ENCODE measurements around the gene EIF4E. TPM values are rescaled to one million over a fixed set of nuclear protein-coding genes. Genes with fewer than 3 reads are reported as not detected.
"Not testable (repeated sequence)": the region's sequence is repeated elsewhere in the genome, so short reads cannot be mapped to it uniquely, and the experiment has no call there.

The EIF4E gene
- total and polyA plus RNA-seq, 9 donors: 52.1 to 73.9 (median 61.9) TPM

DNA sequence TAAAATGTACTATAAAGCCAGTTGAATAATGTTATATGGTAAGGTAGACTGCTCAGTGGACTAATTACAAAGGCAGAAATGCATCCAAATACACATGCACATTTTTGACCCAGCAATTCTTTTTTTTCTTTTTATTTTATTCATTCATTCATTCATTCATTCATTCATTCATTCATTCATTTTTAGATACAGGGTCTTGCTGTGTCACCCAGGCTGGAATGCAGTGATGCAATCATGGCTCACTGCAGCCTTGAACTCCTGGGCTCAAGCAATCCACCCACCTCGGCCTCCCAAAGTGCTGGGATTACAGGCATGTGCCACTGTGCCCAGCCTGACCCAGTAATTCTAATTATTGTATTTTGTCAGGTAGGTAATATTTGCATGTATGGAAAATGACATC, 97.9 kb downstream of the EIF4E start:
- not testable (repeated sequence) for H3K27me3 ChIP-seq (ENCODE audit: control insufficient read depth, insufficient read depth, low read length); H3K9me3 ChIP-seq (replicated peaks; ENCODE audit: control insufficient read depth, low read depth, low read length); H3K4me3 ChIP-seq (ENCODE audit: low read length); H3K27ac ChIP-seq (ENCODE audit: low read length); DNase-seq; H3K4me1 ChIP-seq (ENCODE audit: control insufficient read depth, insufficient read depth, low read length); H3K36me3 ChIP-seq (ENCODE audit: control insufficient read depth, insufficient read depth, low read length)
- no CpG with 5 or more reads among the region's 1 CpG for WGBS (ENCODE audit: insufficient coverage)

Other genes with a start within 250 kb of the EIF4E start
- 27.9 TPM for gene METAP1, start 66.6 kb upstream of the EIF4E start, total RNA-seq
- 10 to 100 TPM; 25.1 to 31.1 (median 27.1) TPM for gene METAP1, start 66.6 kb upstream of the EIF4E start, polyA plus RNA-seq (ENCODE audit: insufficient read depth in 1 of 8, insufficient read length in 8 of 8, low replicate concordance in 1 of 8)
- gene ADH5, start 159.7 kb upstream of the EIF4E start, total RNA-seq: 105 TPM
- gene ADH5, start 159.7 kb upstream of the EIF4E start, polyA plus RNA-seq (ENCODE audit: insufficient read depth in 1 of 8, insufficient read length in 8 of 8, low replicate concordance in 1 of 8): 100 to 1,000 TPM in 6 of 8 donors, 10 to 100 TPM in 2; 85.2 to 135 (median 111) TPM
- not detected for gene ADH4, start 215.2 kb upstream of the EIF4E start, total RNA-seq
- 1 to 10 TPM in 1 of 8 donors, under 1 TPM in 5, not detected in 2; 0.14 to 1.3 (median 0.48) TPM for gene ADH4, start 215.2 kb upstream of the EIF4E start, polyA plus RNA-seq (ENCODE audit: insufficient read depth in 1 of 8, insufficient read length in 8 of 8, low replicate concordance in 1 of 8)